SK-N-SH treated with all-trans-retinoic acid at 6 μM for 48 hours (cell line): ENCODE results near the gene ATXN10.

Experiments
- ATAC-seq: fragments of 200-7000 bp; cut with Tn5 transposase; 3 replicates; pipeline ENCODE4 v1.9.1; 2020; ENCODE audit warnings: mild to moderate bottlenecking, moderate library complexity
- BACH2 ChIP-seq: fragments of 250-450 bp; sonication (Bioruptor Pico); IDR thresholded peaks from 2 replicates; pipeline ENCODE4 v1.9.0; 2021; ENCODE audit warnings: mild to moderate bottlenecking, borderline replicate concordance
- CREB5 ChIP-seq: fragments of 250-450 bp; sonication (Bioruptor Pico); IDR thresholded peaks from 2 replicates; pipeline ENCODE4 v1.5.1; 2020; ENCODE audit warnings: low read depth, mild to moderate bottlenecking, moderate library complexity
- CSDC2 ChIP-seq: fragments of 250-450 bp; sonication (Bioruptor Pico); IDR thresholded peaks from 2 replicates; pipeline ENCODE4 v1.5.0; 2020; ENCODE audit warnings: mild to moderate bottlenecking, moderate library complexity
- ESRRG ChIP-seq: fragments of 250-450 bp; sonication (Bioruptor Pico); IDR thresholded peaks from 2 replicates; pipeline ENCODE4 v1.6.1; 2021; ENCODE audit warnings: mild to moderate bottlenecking
- GLIS3 ChIP-seq: fragments of 250-450 bp; sonication (Bioruptor Pico); IDR thresholded peaks from 2 replicates; pipeline ENCODE4 v1.5.0; 2020; ENCODE audit warnings: mild to moderate bottlenecking, moderate library complexity
- ISL1 ChIP-seq: fragments of 250-450 bp; sonication (Bioruptor Pico); IDR thresholded peaks from 2 replicates; pipeline ENCODE4 v2.1.2; 2022; ENCODE audit warnings: mild to moderate bottlenecking, moderate library complexity
- OSR1 ChIP-seq: fragments of 250-450 bp; sonication (Bioruptor Pico); IDR thresholded peaks from 2 replicates; pipeline ENCODE4 v1.8.0; 2022; ENCODE audit warnings: moderate library complexity, mild to moderate bottlenecking, inconsistent platforms
- PATZ1 ChIP-seq: fragments of 250-450 bp; sonication (Bioruptor Pico); IDR thresholded peaks from 2 replicates; pipeline ENCODE4 v1.8.0; 2020; ENCODE audit warnings: mild to moderate bottlenecking, moderate library complexity, borderline replicate concordance
- POU6F1 ChIP-seq: fragments of 250-450 bp; sonication (Bioruptor Pico); IDR thresholded peaks from 2 replicates; pipeline ENCODE4 v1.8.0; 2021; ENCODE audit warnings: low read depth, mild to moderate bottlenecking, moderate library complexity, borderline replicate concordance
- PPARA ChIP-seq: fragments of 250-450 bp; sonication (Bioruptor Pico); IDR thresholded peaks from 2 replicates; pipeline ENCODE4 v1.5.0; 2020; ENCODE audit warnings: mild to moderate bottlenecking, borderline replicate concordance
- RARB ChIP-seq: fragments of 250-450 bp; sonication (Bioruptor Pico); IDR thresholded peaks from 2 replicates; pipeline ENCODE4 v1.8.0; 2021; ENCODE audit warnings: mild to moderate bottlenecking, moderate library complexity
- SNAI2 ChIP-seq: fragments of 250-450 bp; sonication (Bioruptor Pico); IDR thresholded peaks from 2 replicates; pipeline ENCODE4 v1.5.0; 2020; ENCODE audit warnings: mild to moderate bottlenecking, moderate library complexity
- TCF4 ChIP-seq: fragments of 250-450 bp; sonication (Bioruptor Pico); IDR thresholded peaks from 2 replicates; pipeline ENCODE4 v1.8.0; 2021; ENCODE audit warnings: mild to moderate bottlenecking, moderate library complexity, borderline replicate concordance
- ZC3H10 ChIP-seq: fragments of 250-450 bp; sonication (Bioruptor Pico); IDR thresholded peaks from 2 replicates; pipeline ENCODE4 v1.5.1; 2021; ENCODE audit warnings: mild to moderate bottlenecking, moderate library complexity
- ZFP3 ChIP-seq: fragments of 250-450 bp; sonication (Bioruptor Pico); IDR thresholded peaks from 2 replicates; pipeline ENCODE4 v1.5.0; 2020; ENCODE audit warnings: mild to moderate bottlenecking, moderate library complexity
- ZFP30 ChIP-seq: fragments of 450-650 bp; formaldehyde crosslinking; IDR thresholded peaks from 2 replicates; pipeline ENCODE4 v1.5.0; 2022; ENCODE audit warnings: mild to moderate bottlenecking, moderate library complexity
- ZNF565 ChIP-seq: fragments of 450-650 bp; formaldehyde crosslinking; conservative IDR thresholded peaks from 2 replicates; pipeline ENCODE4 v1.5.0; 2020; ENCODE audit warnings: low read depth, mild to moderate bottlenecking, moderate library complexity
- ZNF8 ChIP-seq: fragments of 450-650 bp; formaldehyde crosslinking; IDR thresholded peaks from 2 replicates; pipeline ENCODE4 v1.5.0; 2020; ENCODE audit warnings: mild to moderate bottlenecking, moderate library complexity
- TF ChIP-seq, protein P1 (sequence below): fragments of 250-450 bp; sonication (Bioruptor Pico); IDR thresholded peaks from 2 replicates; pipeline ENCODE4 v1.5.0; 2020; ENCODE audit warnings: mild to moderate bottlenecking, moderate library complexity
- TF ChIP-seq, protein P2 (sequence below): fragments of 250-450 bp; sonication (Bioruptor Pico); IDR thresholded peaks from 2 replicates; pipeline ENCODE4 v1.5.1; 2021; ENCODE audit warnings: mild to moderate bottlenecking, moderate library complexity

ATXN10 gene

GRCh38 chr22:45649809-45650208 is 21.8 kb upstream of the ATXN10 start:
- no peak for ATAC-seq
- no peak for TF ChIP-seq CREB5 (CRISPR knock-in tag)
- TF ChIP-seq CSDC2 (CRISPR knock-in tag), result no peak
- no peak for TF ChIP-seq ZFP30
- no peak for TF ChIP-seq OSR1 (CRISPR knock-in tag)
- TF ChIP-seq RARB (CRISPR knock-in tag), result no peak
- TF ChIP-seq ISL1 (CRISPR knock-in tag), result no peak
- TF ChIP-seq BACH2, result no peak
- TF ChIP-seq, protein P1, sequence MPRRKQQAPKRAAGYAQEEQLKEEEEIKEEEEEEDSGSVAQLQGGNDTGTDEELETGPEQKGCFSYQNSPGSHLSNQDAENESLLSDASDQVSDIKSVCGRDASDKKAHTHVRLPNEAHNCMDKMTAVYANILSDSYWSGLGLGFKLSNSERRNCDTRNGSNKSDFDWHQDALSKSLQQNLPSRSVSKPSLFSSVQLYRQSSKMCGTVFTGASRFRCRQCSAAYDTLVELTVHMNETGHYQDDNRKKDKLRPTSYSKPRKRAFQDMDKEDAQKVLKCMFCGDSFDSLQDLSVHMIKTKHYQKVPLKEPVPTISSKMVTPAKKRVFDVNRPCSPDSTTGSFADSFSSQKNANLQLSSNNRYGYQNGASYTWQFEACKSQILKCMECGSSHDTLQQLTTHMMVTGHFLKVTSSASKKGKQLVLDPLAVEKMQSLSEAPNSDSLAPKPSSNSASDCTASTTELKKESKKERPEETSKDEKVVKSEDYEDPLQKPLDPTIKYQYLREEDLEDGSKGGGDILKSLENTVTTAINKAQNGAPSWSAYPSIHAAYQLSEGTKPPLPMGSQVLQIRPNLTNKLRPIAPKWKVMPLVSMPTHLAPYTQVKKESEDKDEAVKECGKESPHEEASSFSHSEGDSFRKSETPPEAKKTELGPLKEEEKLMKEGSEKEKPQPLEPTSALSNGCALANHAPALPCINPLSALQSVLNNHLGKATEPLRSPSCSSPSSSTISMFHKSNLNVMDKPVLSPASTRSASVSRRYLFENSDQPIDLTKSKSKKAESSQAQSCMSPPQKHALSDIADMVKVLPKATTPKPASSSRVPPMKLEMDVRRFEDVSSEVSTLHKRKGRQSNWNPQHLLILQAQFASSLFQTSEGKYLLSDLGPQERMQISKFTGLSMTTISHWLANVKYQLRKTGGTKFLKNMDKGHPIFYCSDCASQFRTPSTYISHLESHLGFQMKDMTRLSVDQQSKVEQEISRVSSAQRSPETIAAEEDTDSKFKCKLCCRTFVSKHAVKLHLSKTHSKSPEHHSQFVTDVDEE, result no peak
- no peak for TF ChIP-seq ZFP3 (CRISPR knock-in tag)
- no peak for TF ChIP-seq SNAI2 (CRISPR knock-in tag)
- TF ChIP-seq, protein P2, sequence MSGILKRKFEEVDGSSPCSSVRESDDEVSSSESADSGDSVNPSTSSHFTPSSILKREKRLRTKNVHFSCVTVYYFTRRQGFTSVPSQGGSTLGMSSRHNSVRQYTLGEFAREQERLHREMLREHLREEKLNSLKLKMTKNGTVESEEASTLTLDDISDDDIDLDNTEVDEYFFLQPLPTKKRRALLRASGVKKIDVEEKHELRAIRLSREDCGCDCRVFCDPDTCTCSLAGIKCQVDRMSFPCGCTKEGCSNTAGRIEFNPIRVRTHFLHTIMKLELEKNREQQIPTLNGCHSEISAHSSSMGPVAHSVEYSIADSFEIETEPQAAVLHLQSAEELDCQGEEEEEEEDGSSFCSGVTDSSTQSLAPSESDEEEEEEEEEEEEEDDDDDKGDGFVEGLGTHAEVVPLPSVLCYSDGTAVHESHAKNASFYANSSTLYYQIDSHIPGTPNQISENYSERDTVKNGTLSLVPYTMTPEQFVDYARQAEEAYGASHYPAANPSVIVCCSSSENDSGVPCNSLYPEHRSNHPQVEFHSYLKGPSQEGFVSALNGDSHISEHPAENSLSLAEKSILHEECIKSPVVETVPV (CRISPR knock-in tag), result no peak
- TF ChIP-seq POU6F1 (CRISPR knock-in tag), result no peak

GRCh38 chr22:45650721-45651120 is 20.9 kb upstream of the ATXN10 start:
- TF ChIP-seq ZNF8 (no peak), ISL1 (CRISPR knock-in tag) (no peak), ZNF565 (CRISPR knock-in tag) (no peak), GLIS3 (CRISPR knock-in tag) (no peak), ZC3H10 (no peak), ESRRG (CRISPR knock-in tag) (no peak), PPARA (CRISPR knock-in tag) (no peak), CSDC2 (CRISPR knock-in tag) (no peak)
- TF ChIP-seq, protein P2 (CRISPR knock-in tag), result no peak
- TF ChIP-seq, all 23 proteins: peak for 0
- ATAC-seq, result no peak

GRCh38 chr22:45651931-45652528 is 19.6 kb upstream of the ATXN10 start:
- no peak for ATAC-seq
- TF ChIP-seq POU6F1 (CRISPR knock-in tag) (no peak), CREB5 (CRISPR knock-in tag) (no peak), TCF4 (CRISPR knock-in tag) (no peak), PATZ1 (CRISPR knock-in tag) (no peak), ZC3H10 (no peak), ZNF565 (CRISPR knock-in tag) (no peak), BACH2 (no peak), ESRRG (CRISPR knock-in tag) (no peak), SNAI2 (CRISPR knock-in tag) (no peak), ZFP3 (CRISPR knock-in tag) (no peak)
